Memory B cell (primary cell): ENCODE results near the gene POLR3C.
A peak's percentile ranks its signal among the peaks of the same experiment; 100 is the strongest.
"Not testable (repeated sequence)": the region's sequence is repeated elsewhere in the genome, so short reads cannot be mapped to it uniquely, and the experiment has no call there.

ENCODE experiments used
- ATAC-seq: fragments of 150-1000 bp; cut with Tn5 transposase; 2 replicates; pipeline ENCODE4 v1.10.0; 2021; ENCODE audit warnings: low read depth, mild to moderate bottlenecking, moderate library complexity
- DNase-seq, 2 donors: peaks; one replicate each; pipeline ENCODE4 v3.0.0; 2022; ENCODE audit warnings: low spot score in 2 of 2
- H3K27ac Mint-ChIP-seq: one replicate; pipeline ENCODE4 v1.8.0; 2022; ENCODE audit warnings: mild to moderate bottlenecking, moderate library complexity, mixed read lengths
- H3K27me3 Mint-ChIP-seq: one replicate; pipeline ENCODE4 v1.8.0; 2022; ENCODE audit warnings: mixed read lengths
- H3K36me3 Mint-ChIP-seq: one replicate; pipeline ENCODE4 v1.8.0; 2022; ENCODE audit warnings: mild to moderate bottlenecking, mixed read lengths
- H3K4me1 Mint-ChIP-seq: one replicate; pipeline ENCODE4 v1.8.0; 2022; ENCODE audit warnings: mixed read lengths
- H3K4me3 Mint-ChIP-seq: one replicate; pipeline ENCODE4 v1.8.0; 2022; ENCODE audit warnings: mild to moderate bottlenecking, moderate library complexity, mixed read lengths
- H3K9me3 Mint-ChIP-seq: one replicate; pipeline ENCODE4 v1.8.0; 2022; ENCODE audit warnings: mixed read lengths

The POLR3C gene, protein sequence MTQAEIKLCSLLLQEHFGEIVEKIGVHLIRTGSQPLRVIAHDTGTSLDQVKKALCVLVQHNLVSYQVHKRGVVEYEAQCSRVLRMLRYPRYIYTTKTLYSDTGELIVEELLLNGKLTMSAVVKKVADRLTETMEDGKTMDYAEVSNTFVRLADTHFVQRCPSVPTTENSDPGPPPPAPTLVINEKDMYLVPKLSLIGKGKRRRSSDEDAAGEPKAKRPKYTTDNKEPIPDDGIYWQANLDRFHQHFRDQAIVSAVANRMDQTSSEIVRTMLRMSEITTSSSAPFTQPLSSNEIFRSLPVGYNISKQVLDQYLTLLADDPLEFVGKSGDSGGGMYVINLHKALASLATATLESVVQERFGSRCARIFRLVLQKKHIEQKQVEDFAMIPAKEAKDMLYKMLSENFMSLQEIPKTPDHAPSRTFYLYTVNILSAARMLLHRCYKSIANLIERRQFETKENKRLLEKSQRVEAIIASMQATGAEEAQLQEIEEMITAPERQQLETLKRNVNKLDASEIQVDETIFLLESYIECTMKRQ

DNA sequence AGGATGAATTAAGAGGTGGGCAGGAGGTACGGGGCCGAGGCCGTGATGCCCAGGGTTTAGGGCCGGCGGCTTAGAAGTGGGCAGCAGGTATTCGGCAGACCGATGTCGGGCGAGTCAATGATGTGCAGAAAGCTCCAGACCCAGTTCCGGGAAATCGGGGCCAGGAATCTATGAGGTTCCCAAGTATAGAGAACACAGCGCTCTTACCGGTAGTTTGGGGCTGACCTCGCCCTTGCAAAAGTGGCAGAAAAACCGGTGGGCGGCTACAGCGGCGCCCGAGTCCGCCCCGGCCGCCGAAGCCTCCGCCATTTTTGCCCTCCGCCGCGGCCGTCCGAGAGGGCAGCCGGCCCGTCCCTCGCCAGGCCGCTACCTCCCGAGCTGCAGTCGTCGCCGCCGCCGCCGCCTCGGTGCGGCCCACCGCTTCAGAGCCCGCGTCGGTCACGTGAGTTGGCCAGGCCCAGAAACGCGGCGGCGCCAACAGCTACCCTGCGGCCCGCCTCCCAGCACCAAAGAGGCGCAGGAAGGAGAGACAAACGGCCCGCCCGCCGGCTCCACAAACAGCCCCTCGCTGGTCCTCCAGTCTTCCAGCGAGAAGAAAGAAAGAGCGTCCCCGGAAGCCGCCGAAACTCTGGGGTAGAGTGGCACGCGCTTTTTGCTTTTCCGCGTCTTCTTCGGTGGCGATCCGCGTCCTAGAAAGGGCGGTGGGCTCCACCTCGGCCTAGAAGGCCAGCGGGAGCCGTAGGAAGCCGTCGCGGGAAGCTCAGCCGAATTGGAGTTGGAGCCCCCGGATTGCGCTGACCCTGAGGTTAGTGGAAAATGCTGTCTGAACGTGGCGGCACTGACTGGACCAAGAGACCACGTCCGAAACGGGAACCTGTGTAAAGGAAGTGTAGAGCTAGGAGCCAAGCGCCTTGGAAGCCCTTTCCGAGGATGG, at the start of gene POLR3C, which contains the start of gene RNF115:
Gene POLR3C (plus strand): TSS at position 636 of the 934 bp plus-strand sequence. CDS start 1,577 bp downstream, outside the sequence.
Gene RNF115 (minus strand): TSS at position 531 of the 934 bp plus-strand sequence. CDS start 222 bp downstream, at position 309.
- peaks cover 14% of the 10 kb centered on the region for H3K4me1 Mint-ChIP-seq
- peak within 1 kb of the TSS; percentile 89 for H3K27ac Mint-ChIP-seq
- DNase-seq (peak; percentile 70), ATAC-seq (peak; percentile 92)
- H3K27me3 Mint-ChIP-seq = no peaks in the 10 kb centered on the region
- peak within 1 kb of the TSS; percentile 95 for H3K4me3 Mint-ChIP-seq
- H3K9me3 Mint-ChIP-seq = no peaks in the 10 kb centered on the region
- peaks cover 27% of the 10 kb centered on the region for H3K36me3 Mint-ChIP-seq

DNA sequence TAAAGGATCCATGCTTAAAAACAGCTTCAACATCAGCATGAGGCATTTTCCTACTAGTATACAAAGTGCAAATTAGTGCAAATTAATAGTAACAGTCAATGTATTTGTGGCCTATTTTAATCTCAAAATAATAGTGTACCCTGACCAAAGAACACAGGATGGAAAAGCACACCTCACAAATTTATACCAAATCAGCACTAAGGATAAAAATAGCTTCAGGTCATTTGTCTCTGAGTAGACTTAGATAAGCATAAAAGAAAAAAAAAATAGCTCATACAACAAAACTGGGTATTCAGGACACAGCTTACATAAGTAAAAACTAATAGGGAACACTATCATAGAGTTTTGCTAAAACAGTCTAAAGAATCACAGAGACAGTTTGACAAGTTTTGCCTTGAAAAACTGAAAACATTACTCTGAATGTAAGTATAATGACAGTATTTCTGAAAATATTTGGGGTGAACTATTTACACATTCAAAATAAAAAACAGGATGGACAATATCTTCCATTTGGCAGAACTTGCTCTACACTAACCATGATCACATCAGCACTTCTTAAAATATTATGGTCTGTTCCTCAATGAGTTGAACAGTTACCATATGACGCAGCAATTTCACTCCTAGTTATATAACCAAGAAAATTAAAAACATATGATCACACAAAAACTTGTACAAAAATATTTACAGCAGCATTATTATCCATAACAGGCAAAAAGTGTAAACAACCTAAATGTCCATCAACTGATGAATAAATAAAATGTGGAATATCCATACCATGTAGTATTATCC, 46.4 kb upstream of the POLR3C start:
- H3K36me3 Mint-ChIP-seq = peaks cover 19% of the 10 kb centered on the region
- ATAC-seq (no peak), DNase-seq (no peak)
- H3K9me3 Mint-ChIP-seq = no peaks in the 10 kb centered on the region
- H3K4me1 Mint-ChIP-seq = no peaks in the 10 kb centered on the region
- H3K27ac Mint-ChIP-seq = no peak overlapping the region
- no peak overlapping the region for H3K4me3 Mint-ChIP-seq
- no peaks in the 10 kb centered on the region for H3K27me3 Mint-ChIP-seq

DNA sequence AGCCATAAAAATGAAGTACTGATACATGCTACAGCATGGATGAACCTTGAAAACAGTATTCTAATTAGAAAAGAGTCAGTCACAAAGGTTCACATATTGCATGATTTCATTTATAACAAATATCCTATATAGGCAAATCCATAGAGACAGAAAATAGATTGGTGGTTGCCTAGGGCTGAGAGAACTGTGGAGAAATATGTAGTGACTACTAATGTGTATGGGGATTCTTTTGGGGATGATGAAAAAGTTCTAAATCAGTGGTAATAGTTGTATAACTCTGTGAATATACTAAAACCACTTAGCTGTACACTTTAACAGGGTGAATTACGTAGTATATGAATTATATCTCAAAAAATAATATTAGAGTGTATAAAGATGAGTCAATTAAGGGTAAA, 45.9 kb upstream of the POLR3C start:
- Mint-ChIP-seq H3K9me3 (no peaks in the 10 kb centered on the region), H3K27me3 (no peaks in the 10 kb centered on the region), H3K4me1 (no peaks in the 10 kb centered on the region), H3K36me3 (peaks cover 15% of the 10 kb centered on the region), H3K4me3 (no peak overlapping the region), H3K27ac (no peak overlapping the region)
- DNase-seq (no peak), ATAC-seq (no peak)

DNA sequence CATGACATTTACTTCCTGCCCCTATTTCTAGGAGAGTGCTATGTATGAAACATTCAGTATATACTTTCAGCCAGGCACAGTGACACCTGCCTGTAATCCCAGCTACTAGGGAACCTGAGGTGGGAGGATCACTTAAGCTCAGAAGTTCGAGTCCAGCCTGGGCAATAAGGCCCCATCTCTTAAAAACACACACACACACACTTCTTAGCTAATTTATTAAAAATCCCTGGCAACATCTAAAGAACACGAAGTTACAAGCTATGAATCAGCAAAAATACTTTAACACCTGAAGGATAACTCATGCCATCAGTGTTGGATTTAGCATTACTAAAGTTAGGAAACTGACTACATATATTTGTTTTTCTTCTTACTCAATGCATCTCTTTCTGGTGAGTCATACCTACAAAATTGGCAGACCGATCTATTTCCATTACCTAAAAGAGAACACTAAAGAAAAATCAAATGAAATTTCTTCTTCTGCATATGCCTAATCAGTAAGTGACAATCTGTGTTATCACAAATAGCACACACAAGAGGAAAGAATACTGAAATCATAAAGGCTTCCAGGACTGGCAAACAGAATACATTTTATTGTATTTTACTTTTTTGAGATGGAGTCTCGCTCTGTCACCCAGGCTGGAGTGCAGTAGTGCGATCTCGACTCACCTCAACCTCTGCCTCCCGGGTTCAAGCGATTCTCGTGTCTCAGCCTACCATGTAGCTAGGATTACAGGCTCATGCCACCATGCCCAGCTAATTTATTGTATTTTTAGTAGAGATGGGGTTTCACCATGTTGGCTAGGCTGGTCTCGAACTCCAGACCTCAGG, 41.5 kb upstream of the POLR3C start:
- DNase-seq (no peak), ATAC-seq (no peak)
- H3K36me3 Mint-ChIP-seq = peaks cover 9% of the 10 kb centered on the region
- H3K9me3 Mint-ChIP-seq = no peaks in the 10 kb centered on the region
- H3K27ac Mint-ChIP-seq = no peak overlapping the region
- no peaks in the 10 kb centered on the region for H3K27me3 Mint-ChIP-seq
- H3K4me1 Mint-ChIP-seq = no peaks in the 10 kb centered on the region
- no peak overlapping the region for H3K4me3 Mint-ChIP-seq

DNA sequence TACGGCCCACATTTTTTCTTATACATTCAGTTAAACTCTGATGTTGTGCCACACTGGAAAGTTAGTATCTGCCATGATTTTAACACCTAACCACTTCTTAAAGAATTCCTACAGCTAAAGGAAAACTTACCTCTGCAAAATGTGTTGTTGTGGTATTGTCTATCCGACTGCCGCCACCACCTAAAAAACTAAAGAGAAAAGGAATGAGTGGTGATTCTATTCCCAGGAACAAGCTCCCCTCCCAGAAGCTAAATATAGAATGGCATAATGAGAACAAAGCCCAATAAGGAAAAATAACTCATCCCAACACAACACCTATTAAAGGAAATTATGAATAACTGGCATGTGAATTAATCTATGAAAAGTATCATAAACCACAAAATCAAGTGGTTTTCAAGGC, 39.6 kb upstream of the POLR3C start:
- no peaks in the 10 kb centered on the region for H3K4me1 Mint-ChIP-seq
- H3K27ac Mint-ChIP-seq = no peak overlapping the region
- H3K4me3 Mint-ChIP-seq = no peak overlapping the region
- peaks cover 13% of the 10 kb centered on the region for H3K36me3 Mint-ChIP-seq
- DNase-seq (no peak), ATAC-seq (no peak)
- no peaks in the 10 kb centered on the region for H3K27me3 Mint-ChIP-seq
- no peaks in the 10 kb centered on the region for H3K9me3 Mint-ChIP-seq

DNA sequence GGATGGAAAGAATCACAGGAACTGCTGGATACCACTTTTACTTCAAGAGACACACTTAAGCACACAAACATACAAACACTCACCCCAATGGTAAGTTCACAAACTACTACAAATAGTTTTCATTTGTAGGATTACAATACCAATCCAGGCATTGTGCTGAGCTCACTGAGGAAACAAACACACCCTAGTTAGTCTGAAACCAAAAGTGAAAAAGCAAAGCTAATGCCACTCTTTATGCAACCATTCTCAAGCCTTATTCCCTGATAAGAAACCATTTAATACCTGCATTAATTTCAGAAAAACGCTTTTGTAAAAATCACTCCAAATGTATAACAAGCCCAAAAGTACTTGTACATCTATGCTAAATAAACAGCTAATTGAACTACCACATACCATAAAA, 38.5 kb upstream of the POLR3C start:
- ATAC-seq (no peak), DNase-seq (no peak)
- Mint-ChIP-seq H3K27me3 (no peaks in the 10 kb centered on the region), H3K36me3 (peaks cover 13% of the 10 kb centered on the region), H3K27ac (no peak overlapping the region), H3K4me1 (no peaks in the 10 kb centered on the region), H3K4me3 (no peak overlapping the region), H3K9me3 (no peaks in the 10 kb centered on the region)

DNA sequence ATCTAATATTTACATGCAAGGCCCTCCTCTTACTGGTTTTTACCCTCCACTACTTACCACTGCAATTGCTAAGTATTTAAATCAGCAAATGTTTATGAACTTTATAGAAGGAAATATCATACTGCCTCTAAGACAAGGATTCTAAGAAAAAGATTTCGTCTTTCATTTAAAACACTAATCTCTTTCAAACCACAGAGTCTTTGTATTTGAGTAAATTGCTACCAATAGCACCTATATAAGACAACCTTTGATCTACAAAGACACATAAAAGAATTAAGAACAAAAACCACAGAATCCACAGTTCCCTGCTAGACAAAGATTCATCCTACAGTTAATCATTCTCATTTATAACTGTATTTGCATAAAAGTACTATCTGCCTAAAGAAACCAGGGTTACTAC, 37.7 kb upstream of the POLR3C start:
- peaks cover 11% of the 10 kb centered on the region for H3K36me3 Mint-ChIP-seq
- DNase-seq (no peak), ATAC-seq (no peak)
- no peaks in the 10 kb centered on the region for H3K9me3 Mint-ChIP-seq
- H3K4me1 Mint-ChIP-seq = no peaks in the 10 kb centered on the region
- H3K27ac Mint-ChIP-seq = no peak overlapping the region
- no peak overlapping the region for H3K4me3 Mint-ChIP-seq
- no peaks in the 10 kb centered on the region for H3K27me3 Mint-ChIP-seq

DNA sequence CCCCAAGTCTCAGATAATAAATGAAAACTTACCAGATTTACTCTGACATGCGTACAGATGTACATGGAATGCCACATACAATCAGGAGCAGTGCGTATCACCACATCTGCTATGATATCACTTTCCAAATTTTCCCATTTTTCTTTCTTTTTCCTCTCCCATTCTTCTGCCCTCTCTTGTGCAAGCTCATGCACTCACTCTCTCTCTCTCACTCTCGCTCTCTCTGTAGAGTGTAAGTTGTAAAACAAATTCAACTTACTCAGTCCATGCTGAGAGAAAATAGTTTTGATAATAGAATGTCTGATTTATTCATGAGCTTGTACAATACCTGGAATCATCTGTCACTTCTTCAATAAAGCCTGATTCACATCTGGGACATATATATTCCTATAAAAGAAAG, 35.4 kb upstream of the POLR3C start:
- no peaks in the 10 kb centered on the region for H3K9me3 Mint-ChIP-seq
- H3K4me3 Mint-ChIP-seq = no peak overlapping the region
- ATAC-seq = no peak
- H3K27ac Mint-ChIP-seq = no peak overlapping the region
- DNase-seq = no peak
- H3K36me3 Mint-ChIP-seq = peaks cover 16% of the 10 kb centered on the region
- peaks cover 2% of the 10 kb centered on the region for H3K4me1 Mint-ChIP-seq
- H3K27me3 Mint-ChIP-seq = no peaks in the 10 kb centered on the region

DNA sequence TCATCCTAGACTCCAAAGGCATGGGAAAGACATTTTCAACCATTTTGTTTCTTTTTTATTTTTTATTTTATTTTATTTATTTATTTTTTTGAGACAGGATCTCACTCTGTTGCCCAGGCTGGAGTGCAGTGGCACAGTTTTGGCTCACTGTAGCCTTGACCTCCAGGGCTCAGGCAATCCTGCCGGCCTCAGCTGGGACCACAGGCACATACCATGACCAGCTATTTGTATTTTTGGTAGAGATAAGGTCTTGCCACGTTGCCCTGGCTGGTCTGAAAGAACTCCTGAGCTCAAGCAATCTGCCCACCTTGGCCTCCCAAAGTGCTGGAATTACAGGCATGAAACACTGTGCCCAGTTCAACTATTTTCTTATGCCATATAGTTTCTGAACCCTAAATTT, 32.1 kb upstream of the POLR3C start:
- not testable (repeated sequence) for H3K9me3 Mint-ChIP-seq, H3K4me1 Mint-ChIP-seq, ATAC-seq, H3K4me3 Mint-ChIP-seq, DNase-seq, H3K27me3 Mint-ChIP-seq, H3K27ac Mint-ChIP-seq
- H3K36me3 Mint-ChIP-seq = peaks cover 30% of the 10 kb centered on the region

DNA sequence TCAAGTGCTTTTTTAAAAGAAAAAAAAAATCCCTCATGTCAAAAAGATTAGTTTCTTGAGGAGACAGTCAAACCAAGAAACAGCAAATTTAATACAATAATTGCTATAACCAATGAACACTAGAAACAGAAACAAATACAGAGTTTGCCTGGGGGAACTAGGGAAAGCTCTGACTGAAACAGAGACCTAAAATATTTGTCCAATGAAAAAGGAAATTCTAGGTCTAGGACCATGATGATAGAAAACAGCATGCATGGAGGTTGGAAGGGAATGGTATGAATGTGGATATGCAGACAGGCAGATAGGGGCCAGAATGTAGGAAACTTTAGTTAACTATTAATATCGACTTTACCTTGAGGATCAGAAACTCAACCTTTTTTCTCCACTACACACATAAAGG, 31.5 kb upstream of the POLR3C start:
- Mint-ChIP-seq H3K4me1 (peaks cover 4% of the 10 kb centered on the region), H3K9me3 (peaks cover 9% of the 10 kb centered on the region), H3K27ac (no peak overlapping the region), H3K36me3 (peaks cover 34% of the 10 kb centered on the region), H3K4me3 (no peak overlapping the region), H3K27me3 (no peaks in the 10 kb centered on the region)
- DNase-seq = no peak
- ATAC-seq = no peak

DNA sequence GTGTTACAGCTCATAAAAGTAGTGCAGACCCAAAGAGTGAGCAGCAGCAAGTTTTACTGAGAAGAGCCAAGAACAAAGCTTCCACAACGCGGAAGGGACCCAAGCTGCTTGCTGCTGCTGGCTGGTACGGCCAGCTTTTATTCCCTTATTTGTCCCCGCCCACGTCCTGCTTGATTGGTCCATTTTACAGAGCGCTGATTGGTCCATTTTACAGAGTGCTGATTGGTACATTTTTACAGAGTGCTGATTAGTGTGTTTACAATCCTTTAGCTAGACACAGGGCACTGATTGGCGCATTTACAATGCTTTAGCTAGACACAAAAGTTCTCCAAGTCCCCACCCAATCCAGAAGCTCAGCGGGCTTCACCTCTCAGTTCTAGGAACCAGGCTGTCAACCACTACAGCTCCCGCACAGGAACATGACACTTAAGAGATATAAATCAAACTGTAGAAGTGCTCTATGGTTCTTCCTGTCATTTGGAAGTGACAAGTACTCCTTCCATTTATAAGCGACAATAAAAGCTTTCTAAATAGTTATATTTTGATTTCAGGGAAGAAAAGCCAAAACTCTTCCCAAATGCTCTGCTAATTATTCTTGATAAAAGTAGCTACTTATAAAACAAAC, 28.6 kb upstream of the POLR3C start:
- H3K4me3 Mint-ChIP-seq = no peak overlapping the region
- no peak for ATAC-seq
- peaks cover 4% of the 10 kb centered on the region for H3K4me1 Mint-ChIP-seq
- H3K27ac Mint-ChIP-seq = no peak overlapping the region
- H3K36me3 Mint-ChIP-seq = peaks cover 46% of the 10 kb centered on the region
- DNase-seq = no peak
- H3K27me3 Mint-ChIP-seq = no peaks in the 10 kb centered on the region
- H3K9me3 Mint-ChIP-seq = peaks cover 14% of the 10 kb centered on the region

DNA sequence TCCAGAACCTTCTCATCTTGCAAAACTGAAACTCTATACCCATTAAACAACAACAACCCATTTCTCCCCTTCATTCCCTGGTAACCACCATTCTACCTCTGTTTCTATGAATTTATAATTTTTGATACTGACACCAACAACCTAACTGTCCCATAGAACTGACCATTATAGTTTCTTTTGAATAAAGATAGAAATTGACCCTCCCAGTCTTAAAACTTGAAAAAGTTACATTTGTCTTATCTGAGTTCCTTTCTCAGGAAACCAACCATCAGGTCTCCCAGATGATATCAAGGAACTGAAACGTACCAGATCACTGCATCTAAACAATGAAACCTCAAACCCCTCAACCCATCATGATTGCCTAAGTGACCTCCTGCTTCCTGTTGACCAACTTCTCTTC, 27.2 kb upstream of the POLR3C start:
- Mint-ChIP-seq H3K4me1 (peaks cover 4% of the 10 kb centered on the region), H3K4me3 (no peak overlapping the region), H3K9me3 (peaks cover 14% of the 10 kb centered on the region), H3K36me3 (peaks cover 49% of the 10 kb centered on the region), H3K27ac (no peak overlapping the region), H3K27me3 (no peaks in the 10 kb centered on the region)
- no peak for DNase-seq
- no peak for ATAC-seq
